Measurements from ENCODE around the gene CHAT.
"Not testable (repeated sequence)": the region's sequence is repeated elsewhere in the genome, so short reads cannot be mapped to it uniquely, and the experiment has no call there.

The CHAT gene

GRCh38 chr10:49654036-49654693 is 40.3 kb downstream of the CHAT start:
- DNase-seq: no peak

GRCh38 chr10:49655099-49655498 is 41.3 kb downstream of the CHAT start:
- no peak for DNase-seq

GRCh38 chr10:49656845-49657493 is 43.1 kb downstream of the CHAT start:
- no peak for DNase-seq

GRCh38 chr10:49657606-49658005 is 43.8 kb downstream of the CHAT start:
- no peak for DNase-seq

GRCh38 chr10:49661140-49661856 is 47.5 kb downstream of the CHAT start:
- DNase-seq: no peak

GRCh38 chr10:49662169-49662830 is 48.5 kb downstream of the CHAT start:
- DNase-seq: no peak

- no peak for DNase-seq
Observed at GRCh38 chr10:49663596-49663995, 49.8 kb downstream of the CHAT start.

GRCh38 chr10:49664006-49664841 is 50.4 kb downstream of the CHAT start:
- no peak for DNase-seq

- DNase-seq: no peak
Observed at GRCh38 chr10:49664842-49665355, 51.1 kb downstream of the CHAT start.

- DNase-seq: no peak
Observed at GRCh38 chr10:49666054-49666615, 52.3 kb downstream of the CHAT start.

GRCh38 chr10:49666685-49667084 is 52.8 kb downstream of the CHAT start:
- DNase-seq: no peak

- no peak for DNase-seq
Observed at GRCh38 chr10:49667991-49668390, 54.2 kb downstream of the CHAT start.

- DNase-seq: no peak
Observed at GRCh38 chr10:49668684-49669083, 54.8 kb downstream of the CHAT start.

- no peak for DNase-seq
Observed at GRCh38 chr10:49678827-49679479, 65.1 kb downstream of the CHAT start.

- DNase-seq: peak; percentile 54
Observed at GRCh38 chr10:49679480-49679893, 65.7 kb downstream of the CHAT start, which contains the start of gene C10orf53. C10orf53 (plus strand) TSS chr10:49679651; CDS start chr10:49679698, 47 bp downstream.

- DNase-seq: not testable (repeated sequence)
Observed at GRCh38 chr10:49682449-49682848, 68.6 kb downstream of the CHAT start.

- no peak for DNase-seq
Observed at GRCh38 chr10:49682879-49683278, 69.0 kb downstream of the CHAT start.

GRCh38 chr10:49686651-49687050 is 72.8 kb downstream of the CHAT start:
- no peak for DNase-seq

- no peak for DNase-seq
Observed at GRCh38 chr10:49688261-49688846, 74.5 kb downstream of the CHAT start.

GRCh38 chr10:49688920-49689319 is 75.1 kb downstream of the CHAT start:
- no peak for DNase-seq
